Stimulated activated CD4-positive, alpha-beta T cell treated with anti-CD3 and anti-CD28 coated beads, Interleukin-12 subunit alpha, Interleukin-12 subunit beta, amount 100 ng/mL, for 4 hours (primary cell): ENCODE data around the gene SART3.
A peak's percentile ranks its signal among the peaks of the same experiment; 100 is the strongest.

Source experiments
- DNase-seq: peaks from one replicate; pipeline ENCODE4 v3.0.0-alpha.2; 2020

SART3 gene

DNA sequence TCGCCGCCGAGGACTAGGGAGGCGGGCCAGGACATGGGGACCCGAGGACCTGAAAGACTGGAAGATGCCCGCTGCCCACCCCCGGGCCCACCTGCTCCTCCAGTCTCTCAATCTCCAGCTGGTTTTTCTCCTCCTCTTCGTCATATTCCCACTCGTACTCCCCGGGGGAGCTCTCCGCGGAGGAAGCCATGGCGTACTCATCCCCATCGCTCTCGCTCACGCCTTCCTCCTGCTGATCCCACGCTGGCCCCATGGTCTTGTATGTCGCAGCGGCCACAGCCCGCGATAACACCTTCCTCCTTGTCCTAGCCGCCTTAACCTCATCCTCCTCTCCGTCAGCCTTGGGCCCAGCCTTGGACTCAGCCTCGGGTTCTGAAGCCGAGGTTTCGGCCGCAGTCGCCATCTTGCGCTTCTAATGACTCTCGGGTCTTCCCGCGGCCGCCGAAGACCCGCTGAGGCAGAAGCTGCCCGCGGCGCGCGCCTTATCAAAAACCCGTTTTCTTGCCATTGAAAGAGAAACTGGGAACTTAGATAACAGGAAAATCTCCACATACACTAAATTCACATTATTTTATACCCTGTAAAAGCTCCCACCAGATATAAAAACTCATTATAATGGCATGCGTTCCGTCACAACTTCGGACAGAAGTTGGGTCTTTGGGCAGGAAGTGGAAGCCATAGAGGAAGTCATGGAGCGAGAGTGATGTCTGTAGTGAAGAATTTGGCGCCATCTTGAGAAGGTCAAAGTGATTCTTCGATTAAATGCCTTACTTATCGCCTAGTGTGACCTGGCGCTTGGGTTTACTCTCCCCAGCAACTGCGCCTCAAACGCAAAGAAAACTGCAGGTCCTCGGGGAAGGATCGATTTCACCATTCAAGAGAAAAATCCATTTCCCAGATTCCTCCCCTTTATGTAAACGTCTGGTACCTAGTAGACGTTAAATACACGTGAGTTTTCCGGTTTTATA lies at the start of gene SART3:
Gene SART3, minus strand, starts transcription at position 422 of the 968 bp plus-strand sequence. Its CDS starts 19 bp downstream, at position 403.
- peak; percentile 76 for DNase-seq

DNA sequence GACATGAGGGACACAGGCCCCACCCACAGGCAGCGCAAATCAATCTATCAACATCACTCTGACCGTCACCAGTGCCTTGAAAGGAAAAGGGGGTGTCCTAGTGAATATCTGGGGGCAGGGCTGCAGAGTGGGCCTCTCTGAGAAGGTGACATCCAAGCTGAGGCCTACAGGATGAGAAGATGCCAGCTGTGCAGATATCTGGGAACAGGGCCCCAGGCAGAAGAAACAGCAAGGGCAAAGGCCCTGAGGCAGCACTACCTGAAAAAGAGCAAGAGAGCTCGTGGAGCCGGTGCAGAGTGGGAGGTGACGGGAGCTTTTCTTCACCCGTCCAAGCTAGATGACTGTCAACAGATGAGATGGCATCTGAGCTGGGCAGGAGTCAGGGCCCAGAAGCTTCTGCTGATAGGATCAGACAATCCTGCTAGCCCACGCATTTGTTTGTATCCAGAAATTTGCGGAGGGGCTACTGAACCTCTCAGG lies 49.4 kb upstream of the SART3 start:
- no peak for DNase-seq

DNA sequence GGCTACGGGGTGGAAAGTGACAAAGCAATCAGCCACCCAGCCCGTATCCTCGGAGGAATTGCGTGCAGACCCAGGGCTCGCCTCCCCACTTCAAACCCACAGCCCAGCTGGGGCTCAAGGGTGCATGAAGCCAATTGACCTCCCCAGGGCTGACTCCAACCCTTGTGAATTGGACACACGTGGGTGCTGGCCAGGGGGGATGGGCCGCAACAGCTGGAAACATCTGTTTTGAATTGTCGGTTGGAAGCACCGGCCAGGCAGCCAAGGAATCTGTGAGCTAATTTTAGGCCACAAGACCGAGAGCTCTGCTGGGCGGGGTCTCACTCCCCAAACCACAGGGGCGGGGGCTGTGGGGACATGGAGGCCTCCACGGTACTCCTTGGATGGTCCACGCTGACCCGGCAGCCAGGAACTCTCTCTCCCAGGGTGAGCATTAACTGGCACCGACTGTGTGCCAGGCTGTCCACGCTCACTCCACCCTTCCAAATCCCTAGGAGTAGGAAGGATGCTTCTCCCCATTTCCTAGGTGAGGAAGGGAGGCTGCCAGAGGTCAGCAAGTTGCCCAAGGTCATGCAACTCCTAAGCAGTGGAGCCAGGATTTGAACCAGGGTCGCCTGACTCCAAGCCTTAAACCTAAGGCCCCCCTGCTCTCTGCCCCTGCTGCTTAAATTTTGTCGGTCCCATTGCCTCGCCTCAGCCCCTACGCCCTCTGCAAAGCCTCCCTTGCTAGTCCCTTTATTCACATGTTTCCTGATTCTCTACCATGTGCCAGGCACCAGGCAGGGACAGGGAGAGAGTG lies 48.8 kb upstream of the SART3 start:
- no peak for DNase-seq

- no peak for DNase-seq
Measured at GRCh38 chr12:108608616-108609015, 47.6 kb upstream of the SART3 start.

DNA sequence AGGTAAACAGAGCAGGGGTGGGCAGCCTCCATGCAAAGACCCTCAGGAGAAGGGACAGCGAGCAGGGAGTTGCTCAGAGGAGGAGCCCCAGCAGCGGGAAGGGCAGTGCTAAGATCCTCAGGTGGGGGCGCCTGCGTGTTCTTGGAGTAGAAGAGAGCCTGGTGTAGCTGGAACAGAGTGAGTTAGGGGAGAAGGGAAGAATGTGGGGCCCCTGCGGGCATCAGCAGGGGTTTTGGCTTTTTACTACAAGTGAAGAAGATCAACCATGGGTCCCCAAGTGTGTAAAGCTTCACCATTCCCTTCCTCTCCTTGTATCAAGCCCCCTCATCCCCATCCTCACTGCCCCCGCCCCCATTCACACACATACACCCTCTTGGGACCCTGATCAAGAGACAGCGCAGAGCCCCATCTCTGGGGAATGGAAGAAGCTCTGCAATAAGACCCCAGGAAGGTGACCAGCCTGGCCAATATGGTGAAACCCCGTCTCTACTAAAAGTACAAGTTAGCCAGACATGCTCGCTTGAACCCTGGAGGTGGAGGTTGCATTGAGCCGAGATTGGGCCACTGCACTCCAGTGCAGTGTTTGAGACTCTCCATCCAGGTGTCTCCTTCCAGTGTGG lies 47.1 kb upstream of the SART3 start:
- DNase-seq: no peak

DNA sequence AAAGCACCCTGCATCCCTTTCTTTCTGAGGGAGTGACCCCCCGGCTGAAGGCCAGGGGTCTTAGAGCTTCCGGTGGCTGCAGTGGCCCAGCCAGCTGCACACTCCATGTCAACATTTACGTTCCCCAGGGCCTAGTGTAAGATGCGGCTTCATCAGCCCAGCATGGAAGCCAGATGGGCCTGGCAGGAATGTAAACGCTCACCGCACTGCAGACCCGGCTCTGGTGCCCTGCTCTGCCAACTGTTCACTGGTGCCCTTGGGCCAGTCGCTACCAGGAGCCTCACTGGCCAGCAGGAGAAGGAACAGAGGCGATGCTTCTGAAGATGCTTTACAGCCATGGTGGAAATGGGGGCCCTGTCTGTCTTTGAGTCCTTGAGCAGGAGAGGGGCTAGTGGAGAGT lies 45.5 kb upstream of the SART3 start:
- no peak for DNase-seq

- no peak for DNase-seq
Measured at GRCh38 chr12:108605690-108606406, 44.9 kb upstream of the SART3 start.

DNA sequence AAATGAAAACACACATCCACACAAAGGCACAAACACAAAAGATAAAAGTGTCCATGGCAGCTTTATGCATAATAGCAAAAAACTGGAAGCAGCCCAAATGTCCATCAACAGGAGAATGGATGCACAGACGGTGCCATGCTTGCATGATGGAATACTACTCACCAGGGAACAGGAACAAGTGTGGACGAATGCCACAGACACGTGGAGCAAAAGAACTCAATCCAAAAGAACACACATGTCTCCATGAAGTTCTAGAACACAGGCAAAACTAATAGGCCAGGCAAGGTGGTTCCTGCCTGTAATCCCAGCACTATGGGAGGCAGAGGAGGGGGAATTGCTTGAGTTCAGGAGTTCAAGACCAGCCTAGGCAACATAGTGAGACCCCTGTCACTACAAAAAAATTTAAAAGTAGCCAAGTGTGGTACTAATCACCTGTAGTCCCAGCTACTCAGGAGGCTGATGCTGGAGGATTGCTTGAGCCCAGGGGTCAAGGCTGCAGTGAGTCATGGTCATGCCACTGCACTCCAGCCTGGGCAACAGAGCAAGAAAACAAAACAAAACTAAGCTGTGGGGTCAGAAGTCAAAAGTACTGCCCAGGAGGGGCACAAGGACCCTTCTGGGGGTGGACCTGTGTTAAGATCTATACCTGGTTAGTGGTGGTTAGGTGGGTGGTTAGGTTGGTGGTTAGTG lies 44.2 kb upstream of the SART3 start:
- DNase-seq: no peak

DNA sequence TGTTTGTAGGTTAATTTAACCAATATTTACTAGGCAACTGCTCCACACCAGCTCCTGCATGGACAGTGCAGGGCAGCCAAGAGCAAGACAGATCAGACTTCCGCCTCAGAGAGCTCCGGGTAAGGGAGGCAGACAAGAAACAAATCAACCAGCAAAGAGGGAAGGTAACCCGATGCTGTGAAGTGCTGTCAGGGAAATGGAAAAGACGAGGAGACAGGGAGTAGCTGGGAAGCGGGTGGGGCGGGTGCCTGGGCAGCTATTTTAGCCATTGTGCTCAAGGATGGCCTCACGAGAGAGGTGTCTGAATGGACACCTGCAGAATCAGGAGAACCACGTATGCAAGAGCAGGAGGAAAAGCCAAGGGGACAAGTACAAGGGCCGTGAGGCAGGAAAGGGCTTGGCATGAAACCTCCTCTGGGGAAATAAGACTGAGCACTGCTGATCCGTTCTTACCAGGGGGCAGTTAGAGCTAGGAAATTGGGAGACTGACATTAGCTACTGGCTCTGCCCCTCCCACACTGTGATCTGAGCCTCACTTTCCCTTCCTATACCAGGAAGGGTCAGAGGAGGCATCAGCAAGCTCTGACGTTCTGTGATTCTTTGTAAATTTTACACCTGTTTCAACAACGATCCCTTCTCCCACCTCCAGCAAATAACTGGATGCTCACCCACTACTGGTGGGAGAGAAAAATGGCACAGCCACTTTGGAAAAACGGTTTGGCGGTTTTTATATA lies 43.4 kb upstream of the SART3 start:
- DNase-seq: no peak

DNA sequence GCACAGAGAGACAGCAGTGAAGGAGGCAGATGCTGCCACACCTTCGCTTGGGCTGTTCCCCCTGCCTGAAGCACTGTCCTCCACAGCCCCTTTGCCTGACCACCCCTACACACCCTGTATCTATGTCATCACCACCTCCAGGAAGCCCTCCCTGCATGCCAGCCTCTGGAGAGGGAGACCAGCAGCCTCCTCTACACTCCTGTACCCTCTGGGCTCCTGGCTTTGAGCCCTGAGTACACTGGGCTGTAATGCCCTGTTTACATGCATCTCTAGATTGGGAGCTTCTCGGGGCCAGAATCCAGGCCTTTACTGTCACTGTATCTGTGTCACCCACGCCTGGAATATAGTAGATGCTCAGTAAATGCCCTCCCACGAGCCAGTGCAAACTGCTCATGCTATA lies 42.8 kb upstream of the SART3 start:
- DNase-seq: no peak

DNA sequence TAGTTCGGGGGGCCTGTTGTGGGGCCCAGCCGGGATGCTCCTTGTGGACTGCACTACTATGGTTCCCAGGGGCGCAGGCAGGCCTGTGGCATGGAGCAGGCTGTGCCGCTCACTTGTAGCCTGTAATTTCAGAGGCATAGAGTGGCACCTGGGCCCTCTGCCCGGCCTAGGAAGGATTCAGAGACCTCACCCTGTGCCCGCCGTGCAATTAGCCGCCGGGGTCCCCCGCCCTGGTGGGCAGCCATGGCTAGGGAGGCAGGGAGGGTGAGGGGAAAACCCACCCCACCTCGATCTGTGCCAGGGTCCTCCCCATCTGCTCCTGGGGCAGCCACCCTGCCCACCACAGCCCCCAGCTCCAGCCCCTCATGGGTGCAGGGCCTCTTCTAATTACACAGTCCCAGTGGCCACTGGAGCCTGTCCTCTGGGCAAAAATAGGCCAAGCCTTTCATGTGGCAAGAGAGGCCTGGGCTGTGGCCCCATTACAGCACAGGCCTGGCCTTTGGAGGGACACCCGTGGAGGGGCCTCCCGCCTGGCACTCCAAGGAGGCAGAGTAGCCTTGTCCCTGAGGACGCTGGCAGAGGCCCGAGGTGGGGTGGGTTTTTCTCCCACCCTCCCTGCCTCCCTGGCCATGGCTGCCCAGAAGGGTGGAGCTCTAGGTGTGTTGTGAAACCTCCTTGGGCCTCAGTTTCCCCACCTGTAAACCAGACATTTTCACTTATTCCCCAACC lies 42.2 kb upstream of the SART3 start:
- no peak for DNase-seq

GRCh38 chr12:108602209-108602705 lies 41.3 kb upstream of the SART3 start:
- DNase-seq: no peak

DNA sequence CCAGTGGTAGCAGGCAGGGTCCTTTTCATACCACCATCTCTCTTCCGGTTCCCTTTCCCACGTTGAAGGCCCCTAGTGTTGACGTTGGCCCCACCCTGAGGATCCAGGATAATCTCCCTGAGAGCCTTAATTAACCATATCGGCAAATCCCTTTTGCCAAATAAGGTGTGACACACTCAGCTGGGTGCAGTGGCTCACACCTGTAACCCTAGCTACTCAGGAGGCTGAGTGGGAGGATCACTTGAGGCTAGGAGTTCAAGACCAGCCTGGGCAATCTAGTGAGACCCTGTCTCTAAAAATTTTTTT lies 39.7 kb upstream of the SART3 start:
- no peak for DNase-seq

- no peak for DNase-seq
Measured at GRCh38 chr12:108599948-108600701, 39.2 kb upstream of the SART3 start.

DNA sequence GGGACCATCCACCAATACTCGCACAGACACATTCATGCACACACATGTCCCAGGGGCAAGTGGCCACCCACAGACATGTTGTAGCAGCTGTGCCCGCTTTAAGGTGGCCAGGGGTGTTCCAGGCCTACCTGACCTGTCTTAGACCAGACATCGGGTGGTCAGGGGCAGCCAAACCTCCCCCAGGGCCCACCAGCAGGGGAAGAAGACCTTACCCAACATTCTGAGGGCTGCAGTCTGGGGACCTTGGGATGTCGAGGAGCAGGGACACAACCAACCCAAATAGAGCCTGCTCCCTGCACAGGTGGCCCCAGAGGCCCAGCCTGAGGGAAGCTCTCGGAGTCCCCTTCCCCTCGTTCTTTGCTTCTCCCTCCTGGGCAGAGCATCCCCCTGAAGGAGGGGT lies 38.6 kb upstream of the SART3 start:
- DNase-seq: no peak

DNA sequence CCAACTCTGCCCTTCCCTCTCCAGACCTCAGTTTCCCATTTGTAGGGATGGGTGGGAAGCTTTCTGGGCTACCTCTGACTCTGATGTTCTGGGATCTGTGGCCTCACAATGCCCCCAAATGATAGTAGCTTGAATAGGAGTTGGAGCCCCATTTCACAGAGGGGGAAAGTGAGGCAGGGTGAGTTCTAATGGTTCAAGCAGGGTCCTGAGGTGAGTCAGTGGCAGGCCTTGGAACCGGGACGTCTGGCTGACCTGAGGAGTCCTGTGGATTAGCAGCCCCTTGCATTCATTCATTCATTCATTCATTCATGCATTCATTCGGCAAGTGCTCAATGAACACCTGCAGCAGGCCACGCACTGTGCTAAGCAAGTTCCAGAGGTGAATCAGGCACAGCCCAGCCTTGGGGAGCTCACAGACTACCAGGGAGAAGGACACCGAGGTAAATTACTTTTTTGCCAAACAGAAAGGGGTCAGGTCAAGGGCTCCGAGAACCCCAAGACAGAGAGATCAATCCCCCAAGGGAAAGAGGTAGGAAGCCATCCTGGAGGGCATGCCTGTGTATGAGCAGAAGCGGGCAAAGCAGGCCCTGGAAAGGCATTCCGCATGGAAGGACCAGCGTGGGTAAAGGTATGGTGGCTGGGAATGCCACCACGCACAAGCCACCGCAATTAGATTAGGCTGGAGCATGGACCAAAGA lies 37.7 kb upstream of the SART3 start:
- no peak for DNase-seq

DNA sequence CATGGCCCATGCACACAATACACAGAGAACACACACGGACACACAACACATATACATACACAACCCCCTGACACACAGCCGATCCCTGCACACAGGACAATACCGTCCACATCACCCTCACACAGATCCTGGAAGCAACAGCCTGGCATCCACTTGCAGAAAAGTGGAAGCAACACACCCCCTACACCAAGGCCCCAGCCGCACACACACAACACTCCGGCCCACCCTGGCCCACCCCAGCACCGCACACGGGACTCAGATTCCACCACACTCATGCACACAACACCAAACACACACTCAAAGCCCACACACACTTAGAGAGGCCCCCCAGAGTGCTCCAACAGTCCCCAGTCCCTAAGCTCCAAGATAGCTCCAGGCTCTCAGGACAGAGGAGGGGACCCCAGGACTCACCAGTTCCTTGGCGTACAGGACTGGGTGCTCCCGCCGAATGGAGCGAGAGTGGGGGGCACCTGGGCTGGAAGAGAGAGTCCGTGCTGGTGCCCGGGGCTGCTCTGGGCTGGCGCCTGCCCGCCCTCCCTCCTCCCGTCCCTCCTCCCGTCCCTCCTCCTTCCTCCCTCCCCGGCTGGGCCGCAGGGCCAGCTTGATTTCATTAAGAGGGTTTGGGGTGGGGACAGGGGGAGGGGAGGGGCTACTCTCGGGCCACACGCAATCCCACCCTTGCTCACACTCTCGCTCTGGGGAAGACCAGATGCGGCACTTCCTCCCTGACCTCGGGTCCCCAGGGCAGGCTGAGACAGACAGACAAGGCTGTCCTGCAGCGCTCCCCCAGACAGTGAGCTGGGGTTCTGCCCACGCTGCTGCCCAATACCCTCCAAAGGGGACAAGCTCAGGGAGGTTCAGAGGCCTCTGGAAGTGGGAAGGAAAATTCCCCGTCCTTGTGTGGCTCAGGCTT lies 36.8 kb upstream of the SART3 start, which contains the start of gene TMEM119:
Gene TMEM119, minus strand, starts transcription at position 526 of the 913 bp plus-strand sequence. CDS start 5,701 bp downstream, outside the sequence.
- DNase-seq: no peak
